H9 (cell line): ENCODE data around the gene POLA1. TPM values are rescaled to one million over a fixed set of nuclear protein-coding genes. Genes with fewer than 3 reads are reported as not detected.

Experiments
- DNase-seq: peaks from one replicate; pipeline ENCODE4 v3.0.0-alpha.2; 2017
- H2AFZ ChIP-seq: one replicate; pipeline ENCODE4 v1.6.1; 2013; ENCODE audit warnings: mild to moderate bottlenecking, low read length, control low read depth, moderate library complexity
- H2AK5ac ChIP-seq: 2 replicates; pipeline ENCODE4 v1.6.1; 2013; ENCODE audit warnings: low read length, control low read depth, mixed read lengths; ENCODE audit not compliant: insufficient read length
- H2BK120ac ChIP-seq: one replicate; pipeline ENCODE4 v1.6.1; 2013; ENCODE audit warnings: low read depth, mild to moderate bottlenecking, low read length, control low read depth, inconsistent platforms; ENCODE audit not compliant: poor library complexity, severe bottlenecking
- H2BK12ac ChIP-seq: 2 replicates; pipeline ENCODE4 v1.6.1; 2013; ENCODE audit warnings: low read length, control low read depth, mixed read lengths, low read depth; ENCODE audit not compliant: insufficient read length
- H2BK15ac ChIP-seq: 2 replicates; pipeline ENCODE4 v1.6.1; 2013; ENCODE audit warnings: low read depth, low read length, control low read depth
- H2BK20ac ChIP-seq: one replicate; pipeline ENCODE4 v1.6.1; 2013; ENCODE audit warnings: low read depth, mild to moderate bottlenecking, low read length, control low read depth, inconsistent platforms; ENCODE audit not compliant: poor library complexity, severe bottlenecking
- H2BK5ac ChIP-seq: 2 replicates; pipeline ENCODE4 v1.6.1; 2013; ENCODE audit warnings: low read length, control low read depth, mixed read lengths; ENCODE audit not compliant: insufficient read length
- H3K14ac ChIP-seq: 2 replicates; pipeline ENCODE4 v1.6.1; 2013; ENCODE audit warnings: low read length, control low read depth; ENCODE audit not compliant: insufficient read depth
- H3K18ac ChIP-seq: 2 replicates; pipeline ENCODE4 v1.6.1; 2013; ENCODE audit warnings: low read depth, mild to moderate bottlenecking, mixed read lengths, low read length, control low read depth; ENCODE audit not compliant: insufficient read length
- H3K23ac ChIP-seq: 2 replicates; pipeline ENCODE4 v1.6.1; 2013; ENCODE audit warnings: low read length, control low read depth, mixed read lengths, low read depth; ENCODE audit not compliant: insufficient read length
- H3K23me2 ChIP-seq: 2 replicates; pipeline ENCODE4 v1.6.1; 2013; ENCODE audit warnings: low read depth, mild to moderate bottlenecking, mixed read lengths, low read length, control low read depth; ENCODE audit not compliant: insufficient read length, poor library complexity, severe bottlenecking
- H3K27ac ChIP-seq: 2 replicates; pipeline ENCODE4 v1.5.1; 2013; ENCODE audit warnings: low read length, control low read depth, mixed read lengths, low read depth; ENCODE audit not compliant: insufficient read length
- H3K27me3 ChIP-seq: 2 replicates; pipeline ENCODE4 v1.6.1; 2013; ENCODE audit warnings: low read length, control low read depth, inconsistent platforms; ENCODE audit not compliant: insufficient read depth
- H3K4ac ChIP-seq: 2 replicates; pipeline ENCODE4 v1.6.1; 2013; ENCODE audit warnings: low read depth, mild to moderate bottlenecking, control low read depth, inconsistent platforms, low read length, moderate library complexity
- H3K4me1 ChIP-seq: 2 replicates; pipeline ENCODE4 v1.6.1; 2013; ENCODE audit warnings: low read length, control low read depth, inconsistent platforms; ENCODE audit not compliant: insufficient read depth
- H3K4me2 ChIP-seq: 2 replicates; pipeline ENCODE4 v1.6.1; 2013; ENCODE audit warnings: low read length, control low read depth, mixed read lengths; ENCODE audit not compliant: insufficient read length, insufficient read depth
- H3K56ac ChIP-seq: 2 replicates; pipeline ENCODE4 v1.6.1; 2013; ENCODE audit warnings: low read depth, mild to moderate bottlenecking, mixed read lengths, low read length, control low read depth; ENCODE audit not compliant: insufficient read length
- H3K79me1 ChIP-seq: 2 replicates; pipeline ENCODE4 v1.6.1; 2013; ENCODE audit warnings: low read depth, mild to moderate bottlenecking, moderate library complexity, low read length, control low read depth, inconsistent platforms; ENCODE audit not compliant: insufficient read depth, poor library complexity, severe bottlenecking
- H3K79me2 ChIP-seq: 2 replicates; pipeline ENCODE4 v1.6.1; 2013; ENCODE audit warnings: low read length, control low read depth, inconsistent platforms; ENCODE audit not compliant: insufficient read depth
- H3K9ac ChIP-seq: 2 replicates; pipeline ENCODE4 v1.6.1; 2013; ENCODE audit warnings: low read length, control low read depth, mixed read lengths; ENCODE audit not compliant: insufficient read length; ENCODE audit errors: extremely low read depth
- H3K9me3 ChIP-seq: one replicate; pipeline ENCODE4 v1.6.1; 2013; ENCODE audit warnings: low read depth, low read length, inconsistent platforms; ENCODE audit not compliant: control insufficient read depth
- H3T11ph ChIP-seq: one replicate; pipeline ENCODE4 v1.6.1; 2013; ENCODE audit warnings: mild to moderate bottlenecking, low read length, control low read depth, inconsistent platforms
- H4K20me1 ChIP-seq: one replicate; pipeline ENCODE4 v1.6.1; 2013; ENCODE audit not compliant: control insufficient read depth, insufficient read length, insufficient read depth
- H4K5ac ChIP-seq: 2 replicates; pipeline ENCODE4 v1.6.1; 2013; ENCODE audit warnings: low read depth, mild to moderate bottlenecking, mixed read lengths, low read length, control low read depth; ENCODE audit not compliant: insufficient read length
- H4K8ac ChIP-seq: replicated peaks from 2 replicates; pipeline ENCODE4 v1.6.1; 2013; ENCODE audit warnings: low read length, control low read depth, mixed read lengths, low read depth; ENCODE audit not compliant: insufficient read length
- H4K91ac ChIP-seq: 2 replicates; pipeline ENCODE4 v1.6.1; 2013; ENCODE audit warnings: low read depth, mild to moderate bottlenecking, moderate library complexity, mixed read lengths, low read length, control low read depth; ENCODE audit not compliant: insufficient read length
- H3K27ac Mint-ChIP-seq, 3 experiments: 2 replicates in 2 of 3; 3 replicates in 1 of 3; pipeline ENCODE4 v1.8.0; 2020 to 2021; ENCODE audit warnings: mixed read lengths in 3 of 3, mild to moderate bottlenecking in 1 of 3, moderate library complexity in 1 of 3
- H3K27me3 Mint-ChIP-seq: 2 replicates; pipeline ENCODE4 v1.8.0; 2021; ENCODE audit warnings: low read depth, mild to moderate bottlenecking, moderate library complexity, mixed read lengths
- H3K36me3 Mint-ChIP-seq, 3 experiments: 2 replicates in 2 of 3; 3 replicates in 1 of 3; pipeline ENCODE4 v1.8.0; 2020 to 2021; ENCODE audit warnings: low read depth in 3 of 3, mixed read lengths in 3 of 3; ENCODE audit not compliant: insufficient read depth in 1 of 3
- H3K4me1 Mint-ChIP-seq, 2 experiments: 2 replicates each; pipeline ENCODE4 v1.8.0; 2020; ENCODE audit warnings: mixed read lengths in 2 of 2
- H3K4me3 Mint-ChIP-seq, 2 experiments: 2 replicates in 1 of 2; 3 replicates in 1 of 2; pipeline ENCODE4 v1.8.0; 2020 to 2021; ENCODE audit warnings: mild to moderate bottlenecking in 2 of 2, mixed read lengths in 2 of 2, moderate library complexity in 1 of 2
- H3K9me3 Mint-ChIP-seq, 2 experiments: 2 replicates in 1 of 2; 3 replicates in 1 of 2; pipeline ENCODE4 v1.8.0; 2020; ENCODE audit warnings: mild to moderate bottlenecking in 2 of 2, mixed read lengths in 2 of 2, moderate library complexity in 1 of 2
- WGBS: extraction: QIAGEN DNeasy Blood & Tissue Kit; methylation state at CpG from one replicate; pipeline ENCODE4 v1.1.7; 2013; ENCODE audit warnings: missing lambda C conversion rate, low lambda C conversion rate, mixed read lengths; ENCODE audit not compliant: insufficient read length; ENCODE audit errors: extremely low coverage; 5-methylcytosine and 5-hydroxymethylcytosine counted together
- total RNA-seq: library from RNA; stranded (reverse); gene quantifications from 2 replicates; pipeline ENCODE4 v1.2.1, GENCODE V29; 2021
- TF ChIP-seq, protein P1 (sequence below): fragments of 200-600 bp; sonication (generic); conservative IDR thresholded peaks from 3 replicates; pipeline ENCODE4 v1.8.0; 2021; ENCODE audit warnings: antibody characterized with exemption, mild to moderate bottlenecking

Gene POLA1
- total RNA-seq, 1 experiment from 2014 or later, result 60.2 TPM

DNA sequence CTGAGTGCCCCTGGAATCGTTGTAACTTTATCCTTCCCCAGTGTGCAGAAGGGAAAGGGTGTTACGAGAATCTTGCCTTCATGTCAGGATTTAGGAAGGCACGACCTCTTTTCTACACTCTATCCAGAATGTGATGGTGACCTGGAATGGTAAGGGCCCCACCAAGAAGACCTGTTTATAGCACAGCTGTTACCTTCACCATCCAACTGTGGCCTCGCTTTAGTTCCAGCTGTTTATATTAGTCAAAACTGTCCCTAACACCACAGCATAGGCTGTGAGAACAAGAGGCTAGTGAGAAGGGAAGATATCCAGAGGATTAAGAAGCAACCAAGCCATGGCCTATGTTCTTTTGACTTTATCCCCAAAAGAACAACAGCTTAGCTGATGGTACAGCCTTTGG is 294.0 kb downstream of the POLA1 start:
- Histone ChIP-seq H3K9me3 (no peaks in the 10 kb centered on the region), H2BK12ac (no peak overlapping the region), H3K23ac (no peak overlapping the region), H3K79me2 (no peaks in the 10 kb centered on the region), H3K4me2 (no peak overlapping the region), H3K27ac (no peak overlapping the region), H4K8ac (no peak overlapping the region), H4K20me1 (no peaks in the 10 kb centered on the region), H3K23me2 (no peaks in the 10 kb centered on the region), H2BK5ac (no peak overlapping the region), H3K18ac (no peak overlapping the region), H4K91ac (no peak overlapping the region), H3K4ac (no peak overlapping the region), H2BK20ac (no peak overlapping the region), H3K79me1 (no peaks in the 10 kb centered on the region), H2AK5ac (no peak overlapping the region), H3T11ph (no peak overlapping the region), H3K14ac (no peak overlapping the region), H3K4me1 (no peaks in the 10 kb centered on the region), H4K5ac (no peak overlapping the region), H2BK120ac (no peak overlapping the region), H3K56ac (no peak overlapping the region), H2AFZ (no peak overlapping the region), H3K9ac (no peak overlapping the region), H2BK15ac (no peak overlapping the region), H3K27me3 (no peaks in the 10 kb centered on the region)
- H3K4me3 Mint-ChIP-seq, result no peak overlapping the region
- H3K36me3 Mint-ChIP-seq, result peaks cover 0 to 4% (median 4%) of the 10 kb centered on the region in 3 experiments; a peak in 1 of 7 replicates
- H3K9me3 Mint-ChIP-seq, result no peaks in the 10 kb centered on the region
- no CpG with 5 or more reads among the region's 4 CpGs for WGBS
- no peak for DNase-seq
- no peak overlapping the region for H3K27ac Mint-ChIP-seq
- H3K4me1 Mint-ChIP-seq, result peaks cover 16 to 29% of the 10 kb centered on the region in 2 experiments
- no peaks in the 10 kb centered on the region for H3K27me3 Mint-ChIP-seq
- TF ChIP-seq, protein P1, sequence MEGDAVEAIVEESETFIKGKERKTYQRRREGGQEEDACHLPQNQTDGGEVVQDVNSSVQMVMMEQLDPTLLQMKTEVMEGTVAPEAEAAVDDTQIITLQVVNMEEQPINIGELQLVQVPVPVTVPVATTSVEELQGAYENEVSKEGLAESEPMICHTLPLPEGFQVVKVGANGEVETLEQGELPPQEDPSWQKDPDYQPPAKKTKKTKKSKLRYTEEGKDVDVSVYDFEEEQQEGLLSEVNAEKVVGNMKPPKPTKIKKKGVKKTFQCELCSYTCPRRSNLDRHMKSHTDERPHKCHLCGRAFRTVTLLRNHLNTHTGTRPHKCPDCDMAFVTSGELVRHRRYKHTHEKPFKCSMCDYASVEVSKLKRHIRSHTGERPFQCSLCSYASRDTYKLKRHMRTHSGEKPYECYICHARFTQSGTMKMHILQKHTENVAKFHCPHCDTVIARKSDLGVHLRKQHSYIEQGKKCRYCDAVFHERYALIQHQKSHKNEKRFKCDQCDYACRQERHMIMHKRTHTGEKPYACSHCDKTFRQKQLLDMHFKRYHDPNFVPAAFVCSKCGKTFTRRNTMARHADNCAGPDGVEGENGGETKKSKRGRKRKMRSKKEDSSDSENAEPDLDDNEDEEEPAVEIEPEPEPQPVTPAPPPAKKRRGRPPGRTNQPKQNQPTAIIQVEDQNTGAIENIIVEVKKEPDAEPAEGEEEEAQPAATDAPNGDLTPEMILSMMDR, result no peak
